Measurements from ENCODE around the gene BACH2.
"Not testable (repeated sequence)": the region's sequence is repeated elsewhere in the genome, so short reads cannot be mapped to it uniquely, and the experiment has no call there.

BACH2 gene

DNA sequence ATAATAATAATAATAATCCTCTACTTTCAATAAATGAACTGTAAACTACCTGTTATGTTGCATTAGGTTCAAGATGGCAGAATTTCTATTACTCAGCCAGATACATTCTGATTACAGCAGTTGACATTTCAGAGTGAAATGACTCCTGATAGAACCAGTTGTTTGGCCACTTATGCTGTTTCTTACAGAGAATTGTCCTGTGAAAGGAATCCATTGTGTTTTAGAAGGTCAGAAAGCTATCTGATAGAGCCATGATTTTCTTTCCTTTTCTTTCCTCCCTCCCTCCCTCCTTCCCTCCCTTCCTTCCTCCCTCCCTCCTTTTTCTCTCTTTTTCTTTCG lies 385.8 kb downstream of the BACH2 start:
- DNase-seq (ENCODE audit: low read depth in 2 of 2) = no peak

GRCh38 chr6:89910001-89910901 lies 386.4 kb downstream of the BACH2 start:
- DNase-seq (ENCODE audit: low read depth in 2 of 2) = not testable (repeated sequence)

DNA sequence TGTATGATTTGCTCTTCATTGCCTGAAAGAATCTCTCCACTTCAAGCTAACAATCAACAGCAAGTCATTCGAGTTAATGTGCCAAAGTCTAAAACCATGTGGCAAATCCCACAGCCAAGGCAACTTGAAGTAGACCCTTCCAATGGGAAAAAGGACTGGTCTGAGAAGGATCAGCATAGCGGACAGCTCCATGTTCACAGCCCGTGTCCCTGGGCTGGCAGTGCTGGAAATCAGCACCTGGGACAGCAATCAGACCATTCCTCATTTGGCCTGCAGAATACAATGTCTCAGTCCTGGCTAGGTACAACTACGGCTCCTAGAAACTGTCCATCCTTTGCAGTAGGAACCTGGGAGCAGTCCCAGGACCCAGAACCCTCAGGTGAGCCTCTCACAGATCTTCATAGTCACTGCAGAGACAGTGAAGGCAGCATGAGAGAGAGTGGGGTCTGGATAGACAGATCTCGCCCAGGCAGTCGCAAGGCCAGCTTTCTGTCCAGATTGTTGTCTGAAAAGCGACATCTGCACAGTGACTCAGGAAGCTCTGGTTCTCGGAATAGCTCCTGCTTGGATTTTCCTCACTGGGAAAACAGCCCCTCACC lies 401.3 kb downstream of the BACH2 start:
- no peak for DNase-seq (ENCODE audit: low read depth in 2 of 2)

DNA sequence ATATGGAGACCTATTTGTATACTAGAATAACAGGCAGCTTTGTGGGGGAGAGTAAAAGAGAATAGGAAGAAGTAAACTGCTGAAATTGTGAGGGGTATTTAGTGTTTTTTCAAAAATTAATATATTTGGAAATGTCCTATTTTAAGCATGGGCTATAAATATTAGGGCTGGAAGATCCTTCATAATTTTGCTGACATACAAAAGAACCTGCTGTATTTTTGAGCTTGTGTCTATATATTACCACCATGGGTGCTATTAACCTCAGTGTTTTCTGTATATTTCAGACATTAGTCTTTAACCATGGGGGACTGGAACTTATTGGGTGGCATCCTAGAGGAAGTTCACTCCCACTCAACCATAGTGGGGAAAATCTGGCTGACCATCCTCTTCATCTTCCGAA lies 402.5 kb downstream of the BACH2 start, which contains the start of gene GJA10:
TSS of gene GJA10 (plus strand) at position 301 of the 400 bp plus-strand sequence. CDS start at position 301, 0 bp downstream.
- DNase-seq (ENCODE audit: low read depth in 2 of 2) = no peak

- not testable (repeated sequence) for DNase-seq (ENCODE audit: low read depth in 2 of 2)
Measured at GRCh38 chr6:89892577-89892976, 404.1 kb downstream of the BACH2 start.

GRCh38 chr6:89890845-89891528 lies 405.7 kb downstream of the BACH2 start:
- DNase-seq (ENCODE audit: low read depth in 2 of 2) = not testable (repeated sequence)

- DNase-seq (ENCODE audit: low read depth in 2 of 2) = no peak
Measured at GRCh38 chr6:89888871-89889270, 407.8 kb downstream of the BACH2 start.

GRCh38 chr6:89888138-89888514 lies 408.5 kb downstream of the BACH2 start:
- DNase-seq (ENCODE audit: low read depth in 2 of 2) = no peak

DNA sequence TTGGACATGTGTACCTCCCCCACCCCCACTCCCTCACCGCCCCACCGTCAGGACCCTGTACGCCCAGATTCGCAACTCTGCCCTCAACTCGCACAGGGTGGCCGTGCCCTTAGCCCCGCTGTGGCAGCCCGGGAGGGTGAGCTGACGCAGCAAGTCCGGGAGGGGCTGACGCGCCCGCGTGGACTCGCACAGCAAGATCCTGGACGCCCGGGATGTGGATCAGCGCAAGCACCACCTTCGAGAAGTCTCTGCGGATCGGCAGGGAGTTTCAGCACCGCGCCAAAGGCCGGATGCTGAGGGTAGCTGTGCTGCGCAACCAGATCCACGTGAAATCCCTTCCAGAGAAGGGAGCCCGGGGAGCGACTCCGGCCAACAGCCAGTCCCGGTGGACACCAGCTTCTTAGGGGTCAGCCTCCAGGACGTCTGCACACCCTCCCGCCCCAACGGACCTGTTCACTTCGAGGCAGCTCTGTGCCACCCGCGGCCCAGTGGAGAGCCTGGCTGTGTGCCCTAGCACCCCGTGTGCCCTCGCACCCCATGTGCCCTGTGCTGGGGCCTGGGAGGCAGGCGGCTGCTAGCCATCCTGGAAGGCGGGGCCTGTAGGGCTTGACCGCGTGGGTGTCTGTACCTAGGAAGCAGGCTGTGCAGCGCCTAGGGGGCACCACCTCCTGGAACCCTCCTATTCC lies 409.0 kb downstream of the BACH2 start:
- no peak for DNase-seq (ENCODE audit: low read depth in 2 of 2)

- no peak for DNase-seq (ENCODE audit: low read depth in 2 of 2)
Measured at GRCh38 chr6:89886378-89887120, 410.1 kb downstream of the BACH2 start.
